ENCODE measurements around the gene TBC1D22A.

- TF ChIP-seq CTCF (IDR thresholded peaks at IDR 0.05) (no peak), EP300 (IDR thresholded peaks at IDR 0.05) (no peak), POLR2AphosphoS5 (IDR thresholded peaks at IDR 0.05) (no peak)
Observed at GRCh38 chr22:47188261-47189055, 426.0 kb downstream of the TBC1D22A start.

Data from upper lobe of left lung (tissue), 4 donors.